ENCODE measurements around the gene POLE. TPM values are rescaled to one million over a fixed set of nuclear protein-coding genes. Genes with fewer than 3 reads are reported as not detected.

The POLE gene
- total RNA-seq, 2 experiments from 2014 or later: 157 to 230 TPM

DNA sequence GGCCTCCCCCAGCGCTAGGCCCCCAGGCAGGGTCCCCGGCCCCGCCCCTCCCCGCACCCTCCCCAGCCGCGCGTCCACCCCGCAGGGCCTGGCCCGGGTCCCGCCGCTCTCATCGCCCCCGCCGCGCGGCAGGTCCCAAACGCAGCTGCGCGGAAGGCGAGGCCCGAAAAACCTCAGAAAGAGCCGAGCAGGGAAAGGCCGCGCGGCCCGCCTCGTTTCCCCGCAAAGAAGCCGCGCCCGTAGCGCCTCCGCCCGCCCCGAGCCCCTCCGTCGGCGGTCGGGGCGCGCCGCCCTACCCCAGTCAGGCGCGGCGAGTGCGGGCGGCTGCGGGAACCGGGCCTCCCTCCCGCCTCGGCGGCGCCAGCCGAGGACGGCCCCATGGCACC, 324 bp downstream of the POLE start:
- Histone ChIP-seq H3K27ac (ENCODE audit: low read depth, low read length, poor library complexity, severe bottlenecking) (peak overlapping the region; percentile 74), H3K36me3 (ENCODE audit: insufficient read depth, low read length) (peaks cover 42% of the 10 kb centered on the region), H4K20me1 (ENCODE audit: insufficient read depth, low read length) (peaks cover 22% of the 10 kb centered on the region), H3K4me1 (ENCODE audit: insufficient read depth, low read length, poor library complexity, severe bottlenecking) (peaks cover 25% of the 10 kb centered on the region), H3K4me3 (ENCODE audit: low read depth, low read length, poor library complexity, severe bottlenecking) (peak overlapping the region; percentile 98), H3K79me2 (ENCODE audit: insufficient read depth, low read depth, low read length) (peaks cover 61% of the 10 kb centered on the region), H3K9me2 (ENCODE audit: insufficient read depth, low read length) (no peaks in the 10 kb centered on the region), H3K4me2 (ENCODE audit: low read length) (peak overlapping the region; percentile 73), H2AFZ (ENCODE audit: low read length) (no peak overlapping the region), H3K9me3 (ENCODE audit: low read length) (no peaks in the 10 kb centered on the region)
- no TSS peak for BruUV-seq (replicated peaks)
- CTCF ChIA-PET (ENCODE audit: unreplicated experiment): no interaction called here
- TF ChIP-seq CTCF (conservative IDR thresholded peaks at IDR 0.05; ENCODE audit: low read length) (no peak), EZH2phosphoT487 (IDR thresholded peaks at IDR 0.05; ENCODE audit: borderline replicate concordance, low read depth, low read length) (no peak)
- POLR2A ChIA-PET: interaction anchor here (0.6 kb wide), 1 partner anchor 442 kb away, joined by 3 read pairs; no protein-coding TSS in a partner anchor
- no peak for DNase-seq (ENCODE audit: low spot score)
- intact Hi-C loops (cut with micrococcal nuclease; ENCODE audit: unreplicated experiment): loop anchor here (2.0 kb wide), 1 partner anchor 24 kb away; the partner anchor contains the start of gene PGAM5

GRCh38 chr12:132685400-132685799, 1.7 kb downstream of the POLE start:
- BruUV-seq (replicated peaks): TSS peak; percentile 77
- Histone ChIP-seq H3K27ac (ENCODE audit: low read depth, low read length, poor library complexity, severe bottlenecking) (no peak overlapping the region), H3K4me1 (ENCODE audit: insufficient read depth, low read length, poor library complexity, severe bottlenecking) (peaks cover 25% of the 10 kb centered on the region), H3K9me3 (ENCODE audit: low read length) (no peaks in the 10 kb centered on the region), H3K4me3 (ENCODE audit: low read depth, low read length, poor library complexity, severe bottlenecking) (peak overlapping the region; percentile 98), H3K9me2 (ENCODE audit: insufficient read depth, low read length) (no peaks in the 10 kb centered on the region), H4K20me1 (ENCODE audit: insufficient read depth, low read length) (peaks cover 27% of the 10 kb centered on the region), H3K36me3 (ENCODE audit: insufficient read depth, low read length) (peaks cover 36% of the 10 kb centered on the region), H3K4me2 (ENCODE audit: low read length) (peak overlapping the region; percentile 73), H2AFZ (ENCODE audit: low read length) (no peak overlapping the region), H3K79me2 (ENCODE audit: insufficient read depth, low read depth, low read length) (peaks cover 75% of the 10 kb centered on the region)
- no peak for TF ChIP-seq CTCF (conservative IDR thresholded peaks at IDR 0.05; ENCODE audit: low read length)
- TF ChIP-seq EZH2phosphoT487 (IDR thresholded peaks at IDR 0.05; ENCODE audit: borderline replicate concordance, low read depth, low read length): no peak
- POLR2A ChIA-PET: no interaction called here
- CTCF ChIA-PET (ENCODE audit: unreplicated experiment): no interaction called here
- DNase-seq (ENCODE audit: low spot score): no peak
- intact Hi-C loops (cut with micrococcal nuclease; ENCODE audit: unreplicated experiment): no loop called here

DNA sequence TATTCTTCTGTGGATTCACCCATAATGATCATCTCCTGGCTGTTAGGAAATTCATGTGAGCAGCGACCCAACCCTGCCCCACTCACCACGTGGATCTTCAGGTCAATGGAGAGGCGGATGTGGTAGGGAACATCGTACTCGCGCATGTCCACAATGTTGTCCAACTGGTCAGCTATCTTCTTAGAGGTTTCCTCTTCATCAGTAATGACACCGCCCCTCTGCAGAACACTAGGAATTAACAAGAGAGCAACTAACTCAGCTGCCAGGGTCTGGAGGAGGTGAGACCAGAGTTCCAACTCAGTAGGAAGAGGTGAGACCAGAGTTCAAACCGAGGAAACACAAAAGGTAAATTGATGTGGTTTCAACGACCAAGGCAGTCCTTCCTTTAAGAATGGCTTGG, 9.7 kb downstream of the POLE start:
- Histone ChIP-seq H3K27ac (ENCODE audit: low read depth, low read length, poor library complexity, severe bottlenecking) (no peak overlapping the region), H3K36me3 (ENCODE audit: insufficient read depth, low read length) (peaks cover 84% of the 10 kb centered on the region), H3K9me2 (ENCODE audit: insufficient read depth, low read length) (no peaks in the 10 kb centered on the region), H2AFZ (ENCODE audit: low read length) (no peak overlapping the region), H3K4me2 (ENCODE audit: low read length) (no peak overlapping the region), H4K20me1 (ENCODE audit: insufficient read depth, low read length) (peaks cover 5% of the 10 kb centered on the region; the same call in 1 of the 2 replicates), H3K9me3 (ENCODE audit: low read length) (no peaks in the 10 kb centered on the region), H3K4me3 (ENCODE audit: low read depth, low read length, poor library complexity, severe bottlenecking) (no peak overlapping the region), H3K4me1 (ENCODE audit: insufficient read depth, low read length, poor library complexity, severe bottlenecking) (no peaks in the 10 kb centered on the region), H3K79me2 (ENCODE audit: insufficient read depth, low read depth, low read length) (peaks cover 37% of the 10 kb centered on the region)
- ChIA-PET CTCF (ENCODE audit: unreplicated experiment) (no interaction called here), POLR2A (no interaction called here)
- intact Hi-C loops (cut with micrococcal nuclease; ENCODE audit: unreplicated experiment): no loop called here
- TF ChIP-seq CTCF (conservative IDR thresholded peaks at IDR 0.05; ENCODE audit: low read length): no peak
- no peak for TF ChIP-seq EZH2phosphoT487 (IDR thresholded peaks at IDR 0.05; ENCODE audit: borderline replicate concordance, low read depth, low read length)
- BruUV-seq (replicated peaks): no TSS peak
- DNase-seq (ENCODE audit: low spot score): no peak
